Caco-2 (cell line): ENCODE data around the gene EXOC1L. TPM values are rescaled to one million over a fixed set of nuclear protein-coding genes. Genes with fewer than 3 reads are reported as not detected.

Experiments used
- BruUV-seq: library from RNA; stranded (reverse); fragments of 400-500 nt; replicated peaks from 2 replicates; lab custom pipeline; 2021; lab: Mats Ljungman, UMichigan
- CTCF ChIA-PET: fragments of 300-600 bp; sonication (Branson Sonifier 250); formaldehyde crosslinking; loops from one replicate; lab custom pipeline; 2022; ENCODE audit warnings: antibody characterized with exemption; lab: Charles Lee
- POLR2A ChIA-PET: fragments of 300-600 bp; sonication (Branson Sonifier 250); formaldehyde crosslinking; loops from one replicate; lab custom pipeline; 2022; ENCODE audit warnings: antibody characterized with exemption; lab: Charles Lee
- DNase-seq, 2 experiments: peaks; one replicate each; pipeline versions ENCODE4 v3.0.0 to v3.0.0-alpha.2; 2020 to 2022
- H3K27me3 ChIP-seq: replicated peaks from 2 replicates; pipeline ENCODE4 v1.6.0; 2011; ENCODE audit warnings: low read length; ENCODE audit not compliant: control insufficient read depth, insufficient read depth
- H3K36me3 ChIP-seq: 2 replicates; pipeline ENCODE4 v1.5.1; 2011; ENCODE audit warnings: low read length; ENCODE audit not compliant: control insufficient read depth, insufficient read depth
- H3K4me1 ChIP-seq: fragments of 250-450 bp; sonication (Bioruptor Pico); 2 replicates; pipeline ENCODE4 v1.5.1; 2020; ENCODE audit warnings: mild to moderate bottlenecking
- H3K4me3 ChIP-seq: 2 replicates; pipeline ENCODE4 v1.5.1; 2011; ENCODE audit warnings: low read depth, mild to moderate bottlenecking, control low read depth, low read length
- H3K9me3 ChIP-seq: fragments of 250-450 bp; sonication (Bioruptor Pico); 2 replicates; pipeline ENCODE4 v1.5.1; 2020; ENCODE audit warnings: mild to moderate bottlenecking, moderate library complexity
- H3K27ac Mint-ChIP-seq: one replicate; pipeline ENCODE4 v1.8.0; 2022; ENCODE audit warnings: mixed read lengths; ENCODE audit not compliant: unreplicated experiment
- H3K27me3 Mint-ChIP-seq: one replicate; pipeline ENCODE4 v1.8.0; 2022; ENCODE audit warnings: mixed read lengths; ENCODE audit not compliant: insufficient read depth, unreplicated experiment
- H3K36me3 Mint-ChIP-seq: one replicate; pipeline ENCODE4 v1.8.0; 2022; ENCODE audit warnings: mild to moderate bottlenecking, mixed read lengths; ENCODE audit not compliant: insufficient read depth, unreplicated experiment
- H3K4me1 Mint-ChIP-seq: one replicate; pipeline ENCODE4 v1.8.0; 2022; ENCODE audit warnings: low read depth, mixed read lengths; ENCODE audit not compliant: unreplicated experiment
- H3K4me3 Mint-ChIP-seq: one replicate; pipeline ENCODE4 v1.8.0; 2022; ENCODE audit warnings: mild to moderate bottlenecking, moderate library complexity, mixed read lengths; ENCODE audit not compliant: unreplicated experiment
- H3K9me3 Mint-ChIP-seq: one replicate; pipeline ENCODE4 v1.8.0; 2022; ENCODE audit warnings: mixed read lengths; ENCODE audit not compliant: unreplicated experiment
- CTCF ChIP-seq, 2 experiments: fragments of 200-600 bp in 1 of 2; IDR thresholded peaks; 1 replicate in 1 of 2; 2 replicates in 1 of 2; pipeline versions ENCODE4 v1.5.1 to v1.8.0; 2011 to 2022; ENCODE audit warnings: antibody characterized with exemption in 1 of 2, control low read depth in 1 of 2, inconsistent platforms in 1 of 2, low read depth in 1 of 2, low read length in 1 of 2, mild to moderate bottlenecking in 1 of 2, moderate library complexity in 1 of 2; ENCODE audit not compliant: insufficient read depth in 1 of 2, severe bottlenecking in 1 of 2, unreplicated experiment in 1 of 2
- intact Hi-C: fragments of 100-400 bp; cut with micrococcal nuclease; formaldehyde crosslinking; loops from one replicate; pipeline ENCODE4 v1.10.0; 2022; ENCODE audit not compliant: unreplicated experiment
- total RNA-seq: library from RNA; stranded (reverse); gene quantifications from 2 replicates; pipeline ENCODE4 v1.2.3, GENCODE V29; 2022

Gene EXOC1L
- total RNA-seq, 1 experiment from 2014 or later, result not detected

DNA sequence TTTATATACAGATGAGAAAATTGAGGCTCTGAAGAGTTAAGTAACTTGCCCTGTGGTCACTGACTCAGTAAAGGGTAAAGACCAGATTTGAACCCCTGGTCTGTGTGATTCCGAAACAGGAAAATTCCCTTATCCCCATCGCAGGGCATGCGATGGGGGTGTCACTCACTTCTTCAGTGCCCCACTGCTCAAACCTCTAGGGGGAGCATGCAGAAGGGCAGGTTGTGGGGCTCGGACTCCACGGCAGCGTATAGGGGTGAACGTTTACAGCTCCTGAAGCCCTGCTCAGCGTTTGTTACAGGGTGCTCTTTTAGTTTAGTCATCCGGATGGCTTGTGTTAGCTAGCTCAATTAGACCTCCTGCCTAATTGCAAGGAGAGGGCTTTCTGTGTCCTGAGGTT, 30.1 kb downstream of the EXOC1L start:
- Histone ChIP-seq H3K27me3 (no peaks in the 10 kb centered on the region), H3K9me3 (no peaks in the 10 kb centered on the region; the same call in 1 of the 2 replicates), H3K4me1 (peaks cover 15% of the 10 kb centered on the region), H3K4me3 (no peak overlapping the region), H3K36me3 (no peaks in the 10 kb centered on the region)
- ChIA-PET POLR2A (no interaction called here), CTCF (no interaction called here)
- no peak for DNase-seq
- H3K4me1 Mint-ChIP-seq, result peaks cover 7% of the 10 kb centered on the region
- no TSS peak for BruUV-seq
- H3K27ac Mint-ChIP-seq, result no peak overlapping the region
- H3K27me3 Mint-ChIP-seq, result no peaks in the 10 kb centered on the region
- peaks cover 8% of the 10 kb centered on the region for H3K36me3 Mint-ChIP-seq
- no peaks in the 10 kb centered on the region for H3K9me3 Mint-ChIP-seq
- no peak overlapping the region for H3K4me3 Mint-ChIP-seq
- no peak for TF ChIP-seq CTCF (IDR thresholded peaks at IDR 0.05; ENCODE audit: insufficient read depth in 1 of 2, low read depth in 1 of 2, low read length in 1 of 2, severe bottlenecking in 1 of 2, unreplicated experiment in 1 of 2)
- intact Hi-C loops, result no loop called here

- Histone ChIP-seq H3K4me3 (no peak overlapping the region), H3K36me3 (no peaks in the 10 kb centered on the region), H3K9me3 (no peaks in the 10 kb centered on the region), H3K27me3 (no peaks in the 10 kb centered on the region), H3K4me1 (peaks cover 17% of the 10 kb centered on the region)
- BruUV-seq, result no TSS peak
- peak; percentile 20 to 50 for DNase-seq
- ChIA-PET CTCF (no interaction called here), POLR2A (no interaction called here)
- H3K27ac Mint-ChIP-seq, result no peak overlapping the region
- TF ChIP-seq CTCF (IDR thresholded peaks at IDR 0.05; ENCODE audit: insufficient read depth in 1 of 2, low read depth in 1 of 2, low read length in 1 of 2, severe bottlenecking in 1 of 2, unreplicated experiment in 1 of 2), result no peak
- peaks cover 7% of the 10 kb centered on the region for H3K4me1 Mint-ChIP-seq
- no peak overlapping the region for H3K4me3 Mint-ChIP-seq
- peaks cover 8% of the 10 kb centered on the region for H3K36me3 Mint-ChIP-seq
- intact Hi-C loops, result no loop called here
- H3K27me3 Mint-ChIP-seq, result no peaks in the 10 kb centered on the region
- no peaks in the 10 kb centered on the region for H3K9me3 Mint-ChIP-seq
These were observed 32.3 kb downstream of the EXOC1L start for GRCh38 chr4:55851885-55852284.

DNA sequence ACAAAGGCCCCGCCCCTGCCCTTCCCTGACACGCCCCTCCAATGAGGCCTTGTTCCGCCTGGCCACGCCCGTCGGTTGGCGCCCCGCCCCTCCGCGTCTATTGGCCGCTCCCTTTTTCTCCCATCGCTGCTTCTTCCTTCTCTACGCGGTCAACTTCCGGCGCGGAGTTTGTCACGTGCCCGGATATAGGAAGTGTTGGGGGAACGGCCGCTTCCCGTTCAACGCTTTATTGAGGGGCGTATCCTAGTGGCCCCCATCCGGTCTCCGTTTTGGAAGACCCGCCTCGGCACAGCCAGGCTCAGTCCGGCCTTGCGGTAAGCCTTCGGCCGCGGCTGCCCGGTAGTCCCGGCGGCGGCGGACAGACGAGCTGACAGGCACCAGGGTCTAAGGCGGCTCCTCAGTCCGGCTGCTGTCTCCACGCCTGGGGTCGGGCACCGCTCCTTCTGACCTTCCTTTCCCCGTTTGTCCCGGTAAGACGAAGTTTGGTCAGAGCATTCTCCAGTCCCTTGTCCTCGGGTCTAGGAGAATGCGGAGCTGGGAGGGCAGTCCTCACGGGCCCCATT, 34.0 kb downstream of the EXOC1L start, which contains the start of gene EXOC1:
EXOC1 (plus strand) TSS at position 165 of the 563 bp plus-strand sequence. CDS start 4,676 bp downstream, outside the sequence.
- ChIA-PET CTCF (interaction anchor here (1.3 kb wide), 1 partner anchor 13 kb away, joined by 3 read pairs; no protein-coding TSS in a partner anchor), POLR2A (no interaction called here)
- H3K4me3 ChIP-seq, result peak within 1 kb of the TSS; percentile 91
- DNase-seq, result peak; percentile 96 to 97
- BruUV-seq, result no TSS peak
- H3K36me3 ChIP-seq, result no peaks in the 10 kb centered on the region
- H3K27me3 ChIP-seq, result no peaks in the 10 kb centered on the region
- Mint-ChIP-seq H3K4me1 (peaks cover 7% of the 10 kb centered on the region), H3K27ac (peak within 1 kb of the TSS; percentile 78), H3K4me3 (no peak within 1 kb of the TSS), H3K27me3 (no peaks in the 10 kb centered on the region), H3K36me3 (peaks cover 8% of the 10 kb centered on the region), H3K9me3 (no peaks in the 10 kb centered on the region)
- H3K4me1 ChIP-seq, result peaks cover 17% of the 10 kb centered on the region
- no peak for TF ChIP-seq CTCF (IDR thresholded peaks at IDR 0.05; ENCODE audit: insufficient read depth in 1 of 2, low read depth in 1 of 2, low read length in 1 of 2, severe bottlenecking in 1 of 2, unreplicated experiment in 1 of 2)
- no peaks in the 10 kb centered on the region for H3K9me3 ChIP-seq
- intact Hi-C loops, result no loop called here
